ENCODE data around the gene ADAMTSL1.

Gene ADAMTSL1

GRCh38 chr9:18487611-18488010, 13.7 kb downstream of the ADAMTSL1 start:
- no peak overlapping the region for H3K4me3 ChIP-seq (ENCODE audit: low read length)
- no peak for DNase-seq (ENCODE audit: low read depth)
- no peak for TF ChIP-seq CTCF (conservative IDR thresholded peaks at IDR 0.05; ENCODE audit: low read depth, low read length)

GRCh38 chr9:18488886-18489285, 14.9 kb downstream of the ADAMTSL1 start:
- no peak for DNase-seq (ENCODE audit: low read depth)
- no peak for TF ChIP-seq CTCF (conservative IDR thresholded peaks at IDR 0.05; ENCODE audit: low read depth, low read length)
- H3K4me3 ChIP-seq (ENCODE audit: low read length), result no peak overlapping the region

- no peak overlapping the region for H3K4me3 ChIP-seq (ENCODE audit: low read length)
- no peak for DNase-seq (ENCODE audit: low read depth)
- TF ChIP-seq CTCF (conservative IDR thresholded peaks at IDR 0.05; ENCODE audit: low read depth, low read length), result no peak
Observed at GRCh38 chr9:18489861-18490260, 15.9 kb downstream of the ADAMTSL1 start.

- TF ChIP-seq CTCF (conservative IDR thresholded peaks at IDR 0.05; ENCODE audit: low read depth, low read length), result no peak
Observed at GRCh38 chr9:18490641-18491370, 16.9 kb downstream of the ADAMTSL1 start.

GRCh38 chr9:18492612-18493011, 18.7 kb downstream of the ADAMTSL1 start:
- no peak for TF ChIP-seq CTCF (conservative IDR thresholded peaks at IDR 0.05; ENCODE audit: low read depth, low read length)
- no peak for DNase-seq (ENCODE audit: low read depth)

More at GRCh38 chr9:18490641-18491370, 16.9 kb downstream of the ADAMTSL1 start:
- H3K4me3 ChIP-seq (ENCODE audit: low read length), result peak overlapping the region; percentile 5
- peak; percentile 73 for DNase-seq (ENCODE audit: low read depth)

GRCh38 chr9:18493451-18493993, 19.6 kb downstream of the ADAMTSL1 start:
- no peak for TF ChIP-seq CTCF (conservative IDR thresholded peaks at IDR 0.05; ENCODE audit: low read depth, low read length)
- H3K4me3 ChIP-seq (ENCODE audit: low read length), result no peak overlapping the region
- no peak for DNase-seq (ENCODE audit: low read depth)

More at GRCh38 chr9:18492612-18493011, 18.7 kb downstream of the ADAMTSL1 start:
- H3K4me3 ChIP-seq (ENCODE audit: low read length), result no peak overlapping the region

GRCh38 chr9:18495065-18495464, 21.1 kb downstream of the ADAMTSL1 start:
- DNase-seq (ENCODE audit: low read depth), result peak; percentile 72
- H3K4me3 ChIP-seq (ENCODE audit: low read length), result no peak overlapping the region
- no peak for TF ChIP-seq CTCF (conservative IDR thresholded peaks at IDR 0.05; ENCODE audit: low read depth, low read length)
